ENCODE results near the gene HOXC13. TPM values are rescaled to one million over a fixed set of nuclear protein-coding genes. Genes with fewer than 3 reads are reported as not detected.

Gene HOXC13
- total RNA-seq, 2 experiments from 2014 or later: not detected

- Mint-ChIP-seq H3K4me3 (no peak overlapping the region), H3K4me1 (peaks cover 9% of the 10 kb centered on the region), H3K27ac (no peak overlapping the region), H3K27me3 (peaks cover 98% of the 10 kb centered on the region), H3K36me3 (no peaks in the 10 kb centered on the region), H3K9me3 (no peaks in the 10 kb centered on the region)
- no peak for DNase-seq
Observed at GRCh38 chr12:53948650-53949593, 10.3 kb downstream of the HOXC13 start.

GRCh38 chr12:53949631-53950436, 11.2 kb downstream of the HOXC13 start:
- peaks cover 98% of the 10 kb centered on the region for H3K27me3 Mint-ChIP-seq
- H3K27ac Mint-ChIP-seq: no peak overlapping the region
- H3K4me1 Mint-ChIP-seq: peaks cover 12% of the 10 kb centered on the region
- DNase-seq: no peak
- H3K36me3 Mint-ChIP-seq: no peaks in the 10 kb centered on the region
- no peaks in the 10 kb centered on the region for H3K9me3 Mint-ChIP-seq
- H3K4me3 Mint-ChIP-seq: no peak overlapping the region

- H3K27ac Mint-ChIP-seq: no peak overlapping the region
- no peak for DNase-seq
- H3K4me3 Mint-ChIP-seq: no peak overlapping the region
- H3K27me3 Mint-ChIP-seq: peaks cover 97% of the 10 kb centered on the region
- H3K36me3 Mint-ChIP-seq: no peaks in the 10 kb centered on the region
- peaks cover 12% of the 10 kb centered on the region for H3K4me1 Mint-ChIP-seq
- no peaks in the 10 kb centered on the region for H3K9me3 Mint-ChIP-seq
Observed at GRCh38 chr12:53950437-53950773, 11.8 kb downstream of the HOXC13 start.

GRCh38 chr12:53950789-53951576, 12.4 kb downstream of the HOXC13 start:
- Mint-ChIP-seq H3K36me3 (no peaks in the 10 kb centered on the region), H3K4me1 (peaks cover 14% of the 10 kb centered on the region), H3K27me3 (peaks cover 97% of the 10 kb centered on the region), H3K27ac (no peak overlapping the region), H3K9me3 (peaks cover 1% of the 10 kb centered on the region), H3K4me3 (no peak overlapping the region)
- DNase-seq: no peak

DNA sequence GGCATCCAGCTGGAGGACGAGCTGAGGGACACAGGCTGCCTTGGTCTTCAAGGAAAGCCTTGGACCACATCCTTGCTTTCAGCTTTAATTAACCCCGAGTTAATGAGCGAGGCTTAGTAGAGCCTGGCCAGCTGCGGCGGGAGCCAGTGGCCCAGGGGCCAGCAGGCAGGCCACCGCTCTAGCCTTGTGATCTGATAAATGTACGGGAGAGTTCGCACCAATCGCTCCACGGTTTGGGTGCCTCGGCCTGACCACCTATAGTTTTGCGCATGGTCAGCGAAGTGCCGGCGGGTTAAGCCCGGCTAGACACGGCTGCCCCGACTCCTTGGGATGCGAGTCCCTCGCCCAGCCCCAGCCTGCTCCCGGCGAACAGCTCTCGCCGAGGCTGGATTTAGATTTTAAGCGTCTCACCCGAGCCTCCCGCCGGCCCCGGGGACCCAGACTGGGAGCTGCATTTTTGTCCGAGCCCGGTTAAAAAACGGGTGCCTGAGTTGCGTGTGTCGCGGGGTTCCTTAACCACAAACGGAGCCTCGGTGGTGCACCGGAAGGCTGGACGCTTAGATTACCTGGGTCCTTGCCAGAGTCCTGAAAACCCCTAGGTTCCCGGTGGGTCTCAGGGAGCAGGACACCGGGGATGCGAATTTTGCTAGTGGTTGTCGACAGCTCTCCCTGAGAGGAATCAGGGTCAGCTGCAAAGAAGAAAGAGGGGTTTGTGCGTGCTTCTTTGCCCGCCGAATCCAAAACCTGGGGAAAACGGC, 13.1 kb downstream of the HOXC13 start:
- no peaks in the 10 kb centered on the region for H3K36me3 Mint-ChIP-seq
- H3K27ac Mint-ChIP-seq: peak overlapping the region; percentile 69
- H3K4me3 Mint-ChIP-seq: no peak overlapping the region
- H3K27me3 Mint-ChIP-seq: peaks cover 97% of the 10 kb centered on the region
- no peak for DNase-seq
- peaks cover 18% of the 10 kb centered on the region for H3K4me1 Mint-ChIP-seq
- peaks cover 1% of the 10 kb centered on the region for H3K9me3 Mint-ChIP-seq

- DNase-seq: no peak
- peaks cover 1% of the 10 kb centered on the region for H3K9me3 Mint-ChIP-seq
- no peaks in the 10 kb centered on the region for H3K36me3 Mint-ChIP-seq
- peak overlapping the region; percentile 54 for H3K27ac Mint-ChIP-seq
- peaks cover 97% of the 10 kb centered on the region for H3K27me3 Mint-ChIP-seq
- H3K4me1 Mint-ChIP-seq: peaks cover 22% of the 10 kb centered on the region
- no peak overlapping the region for H3K4me3 Mint-ChIP-seq
Observed at GRCh38 chr12:53952335-53952694, 13.7 kb downstream of the HOXC13 start.

DNA sequence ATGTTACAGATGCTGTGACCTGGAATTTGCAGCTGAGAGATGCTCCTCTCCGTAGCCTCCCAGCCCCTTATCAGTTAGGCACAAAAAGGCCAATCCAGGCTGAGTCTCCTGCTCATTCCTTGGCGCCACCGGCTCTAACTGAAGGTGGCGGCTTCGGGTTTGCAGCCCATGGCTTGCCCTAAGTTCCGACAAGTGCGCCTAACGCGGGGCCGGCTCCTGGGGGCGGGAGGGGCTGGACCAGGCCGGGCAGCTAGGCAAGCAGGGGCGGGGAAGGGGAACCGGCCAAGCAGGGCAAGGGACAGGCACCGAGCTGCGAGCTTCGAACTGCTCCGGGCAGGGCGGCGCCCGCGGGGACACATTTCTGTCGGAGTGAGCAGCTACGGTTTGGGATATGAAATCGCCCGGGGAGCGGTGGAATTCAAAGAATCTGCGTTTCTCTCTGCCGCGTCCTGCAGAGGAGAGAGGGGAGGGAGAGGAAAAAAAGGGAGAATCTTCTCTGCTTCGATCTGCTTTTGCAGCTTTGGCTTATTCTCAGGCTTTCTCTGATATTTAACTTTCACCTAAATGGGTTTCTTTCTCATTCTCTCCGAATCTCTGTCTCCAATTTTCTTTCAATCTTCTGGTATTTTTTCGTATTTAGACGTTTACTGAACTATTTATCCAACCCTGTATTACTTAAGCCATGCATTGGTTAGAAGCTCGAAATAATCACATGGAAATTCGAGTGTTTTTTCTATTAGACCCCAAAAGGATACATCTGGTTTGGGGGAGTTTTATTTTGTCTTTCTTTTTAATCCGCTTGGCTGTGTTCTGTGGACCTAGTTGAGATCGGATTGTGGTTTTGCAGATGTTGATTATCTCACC, 14.5 kb downstream of the HOXC13 start:
- Mint-ChIP-seq H3K27me3 (peaks cover 97% of the 10 kb centered on the region), H3K4me3 (no peak overlapping the region), H3K4me1 (peaks cover 22% of the 10 kb centered on the region), H3K27ac (no peak overlapping the region), H3K9me3 (peaks cover 1% of the 10 kb centered on the region), H3K36me3 (no peaks in the 10 kb centered on the region)
- no peak for DNase-seq

- no peak for DNase-seq
- H3K36me3 Mint-ChIP-seq: no peaks in the 10 kb centered on the region
- peaks cover 1% of the 10 kb centered on the region for H3K9me3 Mint-ChIP-seq
- H3K27me3 Mint-ChIP-seq: peaks cover 97% of the 10 kb centered on the region
- no peak overlapping the region for H3K4me3 Mint-ChIP-seq
- peaks cover 22% of the 10 kb centered on the region for H3K4me1 Mint-ChIP-seq
- no peak overlapping the region for H3K27ac Mint-ChIP-seq
Observed at GRCh38 chr12:53953831-53954693, 15.4 kb downstream of the HOXC13 start.

- Mint-ChIP-seq H3K27ac (no peak within 1 kb of the TSS), H3K27me3 (peaks cover 97% of the 10 kb centered on the region), H3K9me3 (peaks cover 1% of the 10 kb centered on the region), H3K36me3 (no peaks in the 10 kb centered on the region), H3K4me1 (peaks cover 22% of the 10 kb centered on the region), H3K4me3 (no peak within 1 kb of the TSS)
- no peak for DNase-seq
Observed at GRCh38 chr12:53954694-53955035, 16.0 kb downstream of the HOXC13 start, which contains the start of gene HOXC12. Gene HOXC12 (plus strand): TSS chr12:53954903. CDS start chr12:53954930, 27 bp downstream.

- no peak overlapping the region for H3K27ac Mint-ChIP-seq
- no peaks in the 10 kb centered on the region for H3K36me3 Mint-ChIP-seq
- peaks cover 1% of the 10 kb centered on the region for H3K9me3 Mint-ChIP-seq
- no peak overlapping the region for H3K4me3 Mint-ChIP-seq
- H3K27me3 Mint-ChIP-seq: peaks cover 97% of the 10 kb centered on the region
- peaks cover 22% of the 10 kb centered on the region for H3K4me1 Mint-ChIP-seq
- DNase-seq: no peak
Observed at GRCh38 chr12:53955036-53955775, 16.6 kb downstream of the HOXC13 start.

DNA sequence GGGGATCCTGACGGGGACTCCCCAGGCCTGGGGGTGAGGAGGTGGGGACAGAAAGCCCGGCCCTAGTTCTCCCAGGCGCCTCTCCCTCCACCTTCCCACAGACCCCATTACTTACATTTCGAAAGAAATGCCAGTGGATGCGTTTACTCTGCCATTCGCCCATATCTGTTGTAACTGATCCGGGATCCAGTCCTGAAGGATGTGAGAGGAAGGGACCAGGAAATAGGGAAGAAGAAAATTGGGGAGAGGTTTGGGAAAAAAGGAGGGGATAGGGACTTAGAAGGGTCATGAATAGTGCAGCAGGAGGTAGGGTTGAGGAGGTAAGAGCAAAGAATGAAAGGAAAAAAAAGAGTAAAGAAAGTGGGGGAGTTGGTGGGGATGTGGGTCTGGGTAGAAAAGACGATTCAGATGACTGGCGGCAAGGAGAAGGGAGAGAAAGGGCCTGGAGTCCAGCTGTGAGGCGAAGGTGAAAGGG, 17.2 kb downstream of the HOXC13 start:
- H3K9me3 Mint-ChIP-seq: peaks cover 1% of the 10 kb centered on the region
- no peaks in the 10 kb centered on the region for H3K36me3 Mint-ChIP-seq
- H3K27me3 Mint-ChIP-seq: peaks cover 97% of the 10 kb centered on the region
- peaks cover 22% of the 10 kb centered on the region for H3K4me1 Mint-ChIP-seq
- H3K27ac Mint-ChIP-seq: no peak overlapping the region
- peak overlapping the region; percentile 22 for H3K4me3 Mint-ChIP-seq
- DNase-seq: no peak

DNA sequence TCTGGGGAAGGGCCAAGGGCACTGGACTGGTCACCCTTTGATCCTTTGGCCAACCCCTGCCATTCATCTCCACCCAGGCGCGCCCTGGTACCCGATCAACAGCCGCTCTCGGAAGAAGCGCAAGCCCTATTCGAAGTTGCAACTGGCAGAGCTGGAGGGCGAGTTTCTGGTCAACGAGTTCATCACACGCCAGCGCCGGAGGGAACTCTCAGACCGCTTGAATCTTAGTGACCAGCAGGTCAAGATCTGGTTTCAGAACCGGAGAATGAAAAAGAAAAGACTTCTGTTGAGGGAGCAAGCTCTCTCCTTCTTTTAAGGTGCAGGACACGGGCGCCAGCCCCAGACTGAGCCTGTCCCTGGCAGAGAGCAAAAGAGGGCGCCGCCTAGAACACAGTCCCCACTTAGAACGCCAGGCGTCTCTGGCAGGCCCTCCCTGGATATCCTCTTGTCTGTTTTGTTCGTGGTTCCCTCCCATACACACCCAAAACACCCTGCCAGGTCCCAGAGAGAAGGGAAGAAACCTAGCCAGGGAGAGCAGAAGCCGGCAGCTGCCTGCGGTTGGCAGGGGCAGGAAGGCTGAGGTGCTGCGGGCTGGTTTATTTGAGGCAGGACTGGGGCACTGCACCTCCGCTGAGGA, 17.7 kb downstream of the HOXC13 start:
- Mint-ChIP-seq H3K4me1 (peaks cover 20% of the 10 kb centered on the region), H3K36me3 (no peaks in the 10 kb centered on the region), H3K27ac (no peak overlapping the region), H3K4me3 (peak overlapping the region; percentile 22), H3K27me3 (peaks cover 93% of the 10 kb centered on the region), H3K9me3 (peaks cover 1% of the 10 kb centered on the region)
- no peak for DNase-seq
